ENCODE data around the gene FMN2. TPM values are rescaled to one million over a fixed set of nuclear protein-coding genes. Genes with fewer than 3 reads are reported as not detected.
"Not testable (repeated sequence)": the region's sequence is repeated elsewhere in the genome, so short reads cannot be mapped to it uniquely, and the experiment has no call there.

FMN2 gene
- polyA plus RNA-seq, 3 donors = not detected

GRCh38 chr1:240271081-240271480 lies 179.4 kb downstream of the FMN2 start:
- DNase-seq = no peak
- H3K4me3 ChIP-seq (replicated peaks in 1 of 3; ENCODE audit: low read depth in 2 of 3, low read length in 3 of 3) = no peak overlapping the region
- no peaks in the 10 kb centered on the region for H3K79me2 ChIP-seq (ENCODE audit: insufficient read depth, low read length)
- no peaks in the 10 kb centered on the region for H3K27me3 Mint-ChIP-seq (ENCODE audit: low read depth in 3 of 3)
- no peaks in the 10 kb centered on the region for H3K27me3 ChIP-seq (ENCODE audit: control insufficient read depth in 2 of 2, insufficient read depth in 2 of 2, low read length in 2 of 2)
- H3K9me3 ChIP-seq (replicated peaks in 1 of 2; ENCODE audit: control insufficient read depth in 1 of 2, insufficient read depth in 1 of 2, low read length in 2 of 2) = no peaks in the 10 kb centered on the region
- no peaks in the 10 kb centered on the region for H3K4me1 Mint-ChIP-seq
- no peak overlapping the region for H2AFZ ChIP-seq (ENCODE audit: insufficient read depth, low read depth, low read length, poor library complexity, severe bottlenecking)
- no peaks in the 10 kb centered on the region for H3K36me3 ChIP-seq (replicated peaks in 1 of 2; ENCODE audit: control insufficient read depth in 1 of 2, insufficient read depth in 2 of 2, low read length in 2 of 2)
- no peak overlapping the region for H3K27ac ChIP-seq (ENCODE audit: low read depth in 1 of 2, low read length in 2 of 2)
- H3K9me3 Mint-ChIP-seq = peaks cover 0 to 10% (median 4%) of the 10 kb centered on the region in 7 donors
- H4K20me1 ChIP-seq (ENCODE audit: insufficient read depth, low read length) = no peaks in the 10 kb centered on the region
- intact Hi-C loops (cut with micrococcal nuclease) = no loop called here
- no peak for TF ChIP-seq CTCF (IDR thresholded peaks at IDR 0.05)
- H3K9ac ChIP-seq (ENCODE audit: insufficient read depth, low read length, poor library complexity, severe bottlenecking) = no peak overlapping the region
- H3K4me1 ChIP-seq (ENCODE audit: control insufficient read depth in 1 of 2, insufficient read depth in 2 of 2, low read length in 2 of 2) = no peaks in the 10 kb centered on the region
- no peak overlapping the region for H3K4me2 ChIP-seq (replicated peaks; ENCODE audit: extremely low read depth, low read length, poor library complexity, severe bottlenecking)
- no CpG with 5 or more reads among the region's 2 CpGs for WGBS (ENCODE audit: insufficient coverage)
- no peak overlapping the region for H3K4me3 Mint-ChIP-seq
- no peaks in the 10 kb centered on the region for H3K36me3 Mint-ChIP-seq
- no peak overlapping the region for H3K27ac Mint-ChIP-seq

GRCh38 chr1:240274569-240274968 lies 182.9 kb downstream of the FMN2 start:
- Histone ChIP-seq H3K4me3 (replicated peaks in 1 of 3; ENCODE audit: low read depth in 2 of 3, low read length in 3 of 3) (no peak overlapping the region), H3K27ac (ENCODE audit: low read depth in 1 of 2, low read length in 2 of 2) (no peak overlapping the region), H3K27me3 (ENCODE audit: control insufficient read depth in 2 of 2, insufficient read depth in 2 of 2, low read length in 2 of 2) (no peaks in the 10 kb centered on the region), H3K9ac (ENCODE audit: insufficient read depth, low read length, poor library complexity, severe bottlenecking) (no peak overlapping the region), H3K4me1 (ENCODE audit: control insufficient read depth in 1 of 2, insufficient read depth in 2 of 2, low read length in 2 of 2) (no peaks in the 10 kb centered on the region), H3K36me3 (replicated peaks in 1 of 2; ENCODE audit: control insufficient read depth in 1 of 2, insufficient read depth in 2 of 2, low read length in 2 of 2) (no peaks in the 10 kb centered on the region), H2AFZ (ENCODE audit: insufficient read depth, low read depth, low read length, poor library complexity, severe bottlenecking) (no peak overlapping the region), H4K20me1 (ENCODE audit: insufficient read depth, low read length) (no peaks in the 10 kb centered on the region), H3K79me2 (ENCODE audit: insufficient read depth, low read length) (no peaks in the 10 kb centered on the region), H3K9me3 (replicated peaks in 1 of 2; ENCODE audit: control insufficient read depth in 1 of 2, insufficient read depth in 1 of 2, low read length in 2 of 2) (no peaks in the 10 kb centered on the region), H3K4me2 (replicated peaks; ENCODE audit: extremely low read depth, low read length, poor library complexity, severe bottlenecking) (no peak overlapping the region)
- intact Hi-C loops (cut with micrococcal nuclease) = no loop called here
- Mint-ChIP-seq H3K27me3 (ENCODE audit: low read depth in 3 of 3) (no peaks in the 10 kb centered on the region), H3K9me3 (peaks cover 0 to 7% (median 2%) of the 10 kb centered on the region in 7 donors), H3K27ac (no peak overlapping the region), H3K36me3 (no peaks in the 10 kb centered on the region), H3K4me3 (no peak overlapping the region), H3K4me1 (no peaks in the 10 kb centered on the region)
- WGBS (ENCODE audit: insufficient coverage) = 81% methylated on average over 5 of the region's 5 CpGs
- no peak for TF ChIP-seq CTCF (IDR thresholded peaks at IDR 0.05)
- DNase-seq = no peak

GRCh38 chr1:240275219-240275618 lies 183.5 kb downstream of the FMN2 start:
- H3K4me2 ChIP-seq (replicated peaks; ENCODE audit: extremely low read depth, low read length, poor library complexity, severe bottlenecking); H3K36me3 ChIP-seq (replicated peaks in 1 of 2; ENCODE audit: control insufficient read depth in 1 of 2, insufficient read depth in 2 of 2, low read length in 2 of 2); intact Hi-C loops (cut with micrococcal nuclease); H3K9ac ChIP-seq (ENCODE audit: insufficient read depth, low read length, poor library complexity, severe bottlenecking); H3K4me1 Mint-ChIP-seq; H3K79me2 ChIP-seq (ENCODE audit: insufficient read depth, low read length); H3K4me3 Mint-ChIP-seq; H3K27me3 ChIP-seq (ENCODE audit: control insufficient read depth in 2 of 2, insufficient read depth in 2 of 2, low read length in 2 of 2); DNase-seq; H4K20me1 ChIP-seq (ENCODE audit: insufficient read depth, low read length); H3K9me3 ChIP-seq (replicated peaks in 1 of 2; ENCODE audit: control insufficient read depth in 1 of 2, insufficient read depth in 1 of 2, low read length in 2 of 2); H3K36me3 Mint-ChIP-seq; H3K9me3 Mint-ChIP-seq; H3K4me1 ChIP-seq (ENCODE audit: control insufficient read depth in 1 of 2, insufficient read depth in 2 of 2, low read length in 2 of 2); H3K27me3 Mint-ChIP-seq (ENCODE audit: low read depth in 3 of 3); H3K27ac ChIP-seq (ENCODE audit: low read depth in 1 of 2, low read length in 2 of 2); H2AFZ ChIP-seq (ENCODE audit: insufficient read depth, low read depth, low read length, poor library complexity, severe bottlenecking); H3K27ac Mint-ChIP-seq; H3K4me3 ChIP-seq (replicated peaks in 1 of 3; ENCODE audit: low read depth in 2 of 3, low read length in 3 of 3): not testable (repeated sequence)
